ENCODE measurements around the gene PREB. TPM values are rescaled to one million over a fixed set of nuclear protein-coding genes. Genes with fewer than 3 reads are reported as not detected.
"Not testable (repeated sequence)": the region's sequence is repeated elsewhere in the genome, so short reads cannot be mapped to it uniquely, and the experiment has no call there.

PREB gene
- total RNA-seq, 2 experiments from 2014 or later = 51.7 to 53.9 TPM

GRCh38 chr2:27110603-27111352, 23.7 kb downstream of the PREB start:
- POLR2A ChIA-PET; H3K36me3 Mint-ChIP-seq; H3K4me1 Mint-ChIP-seq; H3K4me3 Mint-ChIP-seq; H3K27me3 Mint-ChIP-seq; ATAC-seq (ENCODE audit: low read depth); H3K9me3 Mint-ChIP-seq; DNase-seq; H3K27ac Mint-ChIP-seq: not testable (repeated sequence)

GRCh38 chr2:27109083-27109482, 25.4 kb downstream of the PREB start:
- no peak for ATAC-seq (ENCODE audit: low read depth)
- Mint-ChIP-seq H3K27me3 (peaks cover 5% of the 10 kb centered on the region), H3K36me3 (no peaks in the 10 kb centered on the region), H3K4me3 (no peak overlapping the region), H3K27ac (no peak overlapping the region), H3K4me1 (no peaks in the 10 kb centered on the region), H3K9me3 (no peaks in the 10 kb centered on the region)
- DNase-seq = no peak
- POLR2A ChIA-PET = interaction anchor here (0.6 kb wide), 1 partner anchor 66 kb away, joined by 4 read pairs; no protein-coding TSS in a partner anchor

GRCh38 chr2:27108221-27108620, 26.2 kb downstream of the PREB start:
- peaks cover 5% of the 10 kb centered on the region for H3K27me3 Mint-ChIP-seq
- no peak for DNase-seq
- H3K9me3 Mint-ChIP-seq = no peaks in the 10 kb centered on the region
- H3K27ac Mint-ChIP-seq = no peak overlapping the region
- no peaks in the 10 kb centered on the region for H3K36me3 Mint-ChIP-seq
- H3K4me3 Mint-ChIP-seq = no peak overlapping the region
- H3K4me1 Mint-ChIP-seq = no peaks in the 10 kb centered on the region
- POLR2A ChIA-PET = no interaction called here
- ATAC-seq (ENCODE audit: low read depth) = no peak

GRCh38 chr2:27105981-27106380, 28.5 kb downstream of the PREB start:
- no peak overlapping the region for H3K4me3 Mint-ChIP-seq
- POLR2A ChIA-PET = no interaction called here

GRCh38 chr2:27102329-27102728, 32.1 kb downstream of the PREB start:
- DNase-seq (no peak), ATAC-seq (ENCODE audit: low read depth) (no peak)
- POLR2A ChIA-PET = no interaction called here
- no peaks in the 10 kb centered on the region for H3K4me1 Mint-ChIP-seq
- H3K36me3 Mint-ChIP-seq = no peaks in the 10 kb centered on the region
- peaks cover 4% of the 10 kb centered on the region for H3K27me3 Mint-ChIP-seq
- H3K27ac Mint-ChIP-seq = no peak overlapping the region
- no peaks in the 10 kb centered on the region for H3K9me3 Mint-ChIP-seq
- no peak overlapping the region for H3K4me3 Mint-ChIP-seq

More at GRCh38 chr2:27105981-27106380, 28.5 kb downstream of the PREB start:
- Mint-ChIP-seq H3K4me1 (no peaks in the 10 kb centered on the region), H3K27ac (no peak overlapping the region), H3K27me3 (peaks cover 5% of the 10 kb centered on the region), H3K9me3 (no peaks in the 10 kb centered on the region), H3K36me3 (no peaks in the 10 kb centered on the region)
- no peak for ATAC-seq (ENCODE audit: low read depth)
- DNase-seq = no peak

GRCh38 chr2:27100036-27100435, 34.4 kb downstream of the PREB start:
- ATAC-seq (ENCODE audit: low read depth) = no peak
- no peak for DNase-seq
- peaks cover 5% of the 10 kb centered on the region for H3K4me1 Mint-ChIP-seq
- H3K36me3 Mint-ChIP-seq = no peaks in the 10 kb centered on the region
- H3K27ac Mint-ChIP-seq = no peak overlapping the region
- H3K9me3 Mint-ChIP-seq = no peaks in the 10 kb centered on the region
- H3K27me3 Mint-ChIP-seq = no peaks in the 10 kb centered on the region
- POLR2A ChIA-PET = no interaction called here
- H3K4me3 Mint-ChIP-seq = no peak overlapping the region

GRCh38 chr2:27099334-27099955, 35.0 kb downstream of the PREB start:
- ATAC-seq (ENCODE audit: low read depth) (no peak), DNase-seq (no peak)
- H3K36me3 Mint-ChIP-seq = no peaks in the 10 kb centered on the region
- no peak overlapping the region for H3K4me3 Mint-ChIP-seq
- no peaks in the 10 kb centered on the region for H3K27me3 Mint-ChIP-seq
- H3K9me3 Mint-ChIP-seq = no peaks in the 10 kb centered on the region
- no peak overlapping the region for H3K27ac Mint-ChIP-seq
- H3K4me1 Mint-ChIP-seq = peaks cover 5% of the 10 kb centered on the region
- POLR2A ChIA-PET = no interaction called here

GRCh38 chr2:27097341-27097740, 37.1 kb downstream of the PREB start:
- Mint-ChIP-seq H3K36me3 (no peaks in the 10 kb centered on the region), H3K9me3 (no peaks in the 10 kb centered on the region), H3K27me3 (no peaks in the 10 kb centered on the region), H3K4me3 (no peak overlapping the region), H3K4me1 (peaks cover 5% of the 10 kb centered on the region), H3K27ac (no peak overlapping the region)
- DNase-seq (no peak), ATAC-seq (ENCODE audit: low read depth) (no peak)
- POLR2A ChIA-PET = no interaction called here

GRCh38 chr2:27096748-27097297, 37.6 kb downstream of the PREB start:
- H3K27me3 Mint-ChIP-seq = no peaks in the 10 kb centered on the region
- no peak overlapping the region for H3K4me3 Mint-ChIP-seq
- H3K36me3 Mint-ChIP-seq = no peaks in the 10 kb centered on the region
- ATAC-seq (ENCODE audit: low read depth) = no peak
- no peaks in the 10 kb centered on the region for H3K9me3 Mint-ChIP-seq
- POLR2A ChIA-PET = interaction anchor here (0.9 to 1.1 kb wide), 2 partner anchors 9 to 226 kb away, joined by 3 to 4 read pairs; partner anchors contain the start of genes KHK and MPV17
- H3K27ac Mint-ChIP-seq = peak overlapping the region; percentile 18
- no peak for DNase-seq
- H3K4me1 Mint-ChIP-seq = peaks cover 5% of the 10 kb centered on the region

GRCh38 chr2:27095745-27096651, 38.4 kb downstream of the PREB start:
- Mint-ChIP-seq H3K4me1 (peaks cover 5% of the 10 kb centered on the region), H3K36me3 (no peaks in the 10 kb centered on the region), H3K9me3 (no peaks in the 10 kb centered on the region), H3K27ac (peak overlapping the region; percentile 57), H3K4me3 (peak overlapping the region; percentile 46), H3K27me3 (no peaks in the 10 kb centered on the region)
- POLR2A ChIA-PET = interaction anchor here (0.8 to 1.1 kb wide), 3 partner anchors 9 to 227 kb away, joined by 3 to 4 read pairs (median 3); partner anchors contain the start of genes KHK and MPV17
- DNase-seq (peak; percentile 48), ATAC-seq (ENCODE audit: low read depth) (peak; percentile 76)

GRCh38 chr2:27095427-27095744, 39.0 kb downstream of the PREB start:
- Mint-ChIP-seq H3K9me3 (no peaks in the 10 kb centered on the region), H3K4me3 (no peak overlapping the region), H3K4me1 (peaks cover 5% of the 10 kb centered on the region), H3K27ac (no peak overlapping the region), H3K27me3 (no peaks in the 10 kb centered on the region), H3K36me3 (no peaks in the 10 kb centered on the region)
- POLR2A ChIA-PET = no interaction called here
- ATAC-seq (ENCODE audit: low read depth) (no peak), DNase-seq (no peak)

- no peak overlapping the region for H3K27ac Mint-ChIP-seq
- DNase-seq (no peak), ATAC-seq (ENCODE audit: low read depth) (no peak)
- no peaks in the 10 kb centered on the region for H3K36me3 Mint-ChIP-seq
- H3K4me1 Mint-ChIP-seq = peaks cover 8% of the 10 kb centered on the region
- H3K4me3 Mint-ChIP-seq = no peak overlapping the region
- H3K27me3 Mint-ChIP-seq = no peaks in the 10 kb centered on the region
- POLR2A ChIA-PET = no interaction called here
- H3K9me3 Mint-ChIP-seq = no peaks in the 10 kb centered on the region
Measured at GRCh38 chr2:27094353-27094984, 40.0 kb downstream of the PREB start.

Data from activated naive CD8-positive, alpha-beta T cell treated with anti-CD3 and anti-CD28 coated beads, Interleukin-2, amount 10 ng/mL, durations not matched to agents 7 days and 5 days (primary cell).